ENCODE results near the gene MACROD2.

- TF ChIP-seq, protein P1, sequence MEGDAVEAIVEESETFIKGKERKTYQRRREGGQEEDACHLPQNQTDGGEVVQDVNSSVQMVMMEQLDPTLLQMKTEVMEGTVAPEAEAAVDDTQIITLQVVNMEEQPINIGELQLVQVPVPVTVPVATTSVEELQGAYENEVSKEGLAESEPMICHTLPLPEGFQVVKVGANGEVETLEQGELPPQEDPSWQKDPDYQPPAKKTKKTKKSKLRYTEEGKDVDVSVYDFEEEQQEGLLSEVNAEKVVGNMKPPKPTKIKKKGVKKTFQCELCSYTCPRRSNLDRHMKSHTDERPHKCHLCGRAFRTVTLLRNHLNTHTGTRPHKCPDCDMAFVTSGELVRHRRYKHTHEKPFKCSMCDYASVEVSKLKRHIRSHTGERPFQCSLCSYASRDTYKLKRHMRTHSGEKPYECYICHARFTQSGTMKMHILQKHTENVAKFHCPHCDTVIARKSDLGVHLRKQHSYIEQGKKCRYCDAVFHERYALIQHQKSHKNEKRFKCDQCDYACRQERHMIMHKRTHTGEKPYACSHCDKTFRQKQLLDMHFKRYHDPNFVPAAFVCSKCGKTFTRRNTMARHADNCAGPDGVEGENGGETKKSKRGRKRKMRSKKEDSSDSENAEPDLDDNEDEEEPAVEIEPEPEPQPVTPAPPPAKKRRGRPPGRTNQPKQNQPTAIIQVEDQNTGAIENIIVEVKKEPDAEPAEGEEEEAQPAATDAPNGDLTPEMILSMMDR (optimal IDR thresholded peaks at IDR 0.05 in 1 of 3, IDR thresholded peaks at IDR 0.05 in 1 of 3, conservative IDR thresholded peaks at IDR 0.05 in 1 of 3; ENCODE audit: extremely low read depth in 1 of 3, insufficient read depth in 2 of 3, low read length in 3 of 3) = no peak
- no peak for TF ChIP-seq EZH2 (IDR thresholded peaks at IDR 0.05; ENCODE audit: low read length)
Observed at GRCh38 chr20:14581731-14582130, 586.4 kb downstream of the MACROD2 start.
